Suprapubic skin (tissue), 4 donors: Measurements from ENCODE around the gene RAB39A. TPM values are rescaled to one million over a fixed set of nuclear protein-coding genes. Genes with fewer than 3 reads are reported as not detected.
A peak's percentile ranks its signal among the peaks of the same experiment; 100 is the strongest.

Experiments used
- DNase-seq, 2 donors: peaks; one replicate each; pipeline ENCODE4 v3.0.0-alpha.2; 2019; ENCODE audit warnings: low spot score in 2 of 2
- H3K27ac ChIP-seq: fragments of 200-600 bp; sonication (generic); one replicate; pipeline ENCODE4 v1.5.1; 2019
- H3K27me3 ChIP-seq: fragments of 200-600 bp; sonication (generic); one replicate; pipeline ENCODE4 v1.5.1; 2019
- H3K36me3 ChIP-seq: fragments of 200-600 bp; sonication (generic); one replicate; pipeline ENCODE4 v1.5.1; 2019
- H3K4me1 ChIP-seq: fragments of 200-600 bp; sonication (generic); one replicate; pipeline ENCODE4 v1.5.1; 2019
- H3K4me3 ChIP-seq: fragments of 200-600 bp; sonication (generic); one replicate; pipeline ENCODE4 v1.5.1; 2019; ENCODE audit warnings: mild to moderate bottlenecking
- H3K9me3 ChIP-seq: fragments of 200-600 bp; sonication (generic); one replicate; pipeline ENCODE4 v1.5.1; 2019
- EP300 ChIP-seq: sonication (generic); formaldehyde crosslinking; IDR thresholded peaks from one replicate; pipeline ENCODE4 v1.6.1; 2017; ENCODE audit warnings: antibody characterized with exemption
- POLR2A ChIP-seq, 2 donors: fragments of 450-650 bp; IDR thresholded peaks; one replicate each; pipeline ENCODE4 v1.6.1; 2017; ENCODE audit warnings: antibody characterized with exemption in 2 of 2, mild to moderate bottlenecking in 2 of 2, moderate library complexity in 2 of 2
- POLR2AphosphoS5 ChIP-seq, 3 donors: sonication (generic); formaldehyde crosslinking; IDR thresholded peaks; one replicate each; pipeline ENCODE4 v1.6.1; 2017; ENCODE audit warnings: antibody characterized with exemption in 3 of 3
- WGBS: methylation state at CpG from one replicate; pipeline ENCODE4 v1.1.5; 2018; 5-methylcytosine and 5-hydroxymethylcytosine counted together
- total RNA-seq, 4 donors: library from RNA; depleted of rRNA; stranded (reverse); fragments of >200 nt; gene quantifications; one replicate each; pipeline ENCODE4 v1.1.0, GENCODE V29; 2016
- TF ChIP-seq, protein P1 (sequence below), 2 donors: fragments of 200-600 bp in 1 of 2; fragments of 450-650 bp in 1 of 2; sonication (generic) in 1 of 2; IDR thresholded peaks; one replicate each; pipeline ENCODE4 v1.5.1; 2016 to 2019; ENCODE audit warnings: antibody characterized with exemption in 2 of 2, mild to moderate bottlenecking in 1 of 2, moderate library complexity in 1 of 2

RAB39A gene
- total RNA-seq, 4 donors from 2014 or later = 0.34 TPM; not detected in 3

DNA sequence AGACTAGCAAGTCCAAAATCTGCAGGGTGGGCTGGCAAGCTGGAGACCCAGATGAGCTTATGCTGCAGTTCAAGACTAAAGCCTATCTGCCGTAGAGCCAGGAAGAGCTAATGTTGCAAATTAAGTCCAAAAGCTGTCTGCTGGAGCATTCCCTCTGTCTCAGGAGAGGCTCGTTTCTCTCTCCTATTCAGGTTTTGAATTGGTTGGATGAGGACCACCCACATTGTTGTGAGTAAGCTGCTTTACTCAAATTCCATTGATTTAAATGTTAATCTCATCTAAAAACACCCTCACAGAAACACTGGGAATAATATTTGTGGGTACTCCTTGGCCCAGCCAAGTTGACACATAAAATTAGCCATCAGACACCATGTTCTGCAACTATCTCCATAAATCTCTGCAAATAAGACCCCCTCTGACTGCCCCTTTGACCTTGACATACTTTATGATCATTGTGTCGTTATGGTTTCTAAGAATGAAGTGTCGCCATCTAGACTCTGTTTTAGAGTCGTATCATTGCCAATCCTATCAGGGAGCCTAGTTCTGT lies 63.7 kb downstream of the RAB39A start:
- Histone ChIP-seq H3K27ac (no peak overlapping the region), H3K9me3 (no peaks in the 10 kb centered on the region), H3K4me3 (no peak overlapping the region), H3K4me1 (no peaks in the 10 kb centered on the region), H3K27me3 (no peaks in the 10 kb centered on the region), H3K36me3 (no peaks in the 10 kb centered on the region)
- no peak for DNase-seq
- 72% methylated on average over 5 of the region's 5 CpGs for WGBS
- TF ChIP-seq, protein P1, sequence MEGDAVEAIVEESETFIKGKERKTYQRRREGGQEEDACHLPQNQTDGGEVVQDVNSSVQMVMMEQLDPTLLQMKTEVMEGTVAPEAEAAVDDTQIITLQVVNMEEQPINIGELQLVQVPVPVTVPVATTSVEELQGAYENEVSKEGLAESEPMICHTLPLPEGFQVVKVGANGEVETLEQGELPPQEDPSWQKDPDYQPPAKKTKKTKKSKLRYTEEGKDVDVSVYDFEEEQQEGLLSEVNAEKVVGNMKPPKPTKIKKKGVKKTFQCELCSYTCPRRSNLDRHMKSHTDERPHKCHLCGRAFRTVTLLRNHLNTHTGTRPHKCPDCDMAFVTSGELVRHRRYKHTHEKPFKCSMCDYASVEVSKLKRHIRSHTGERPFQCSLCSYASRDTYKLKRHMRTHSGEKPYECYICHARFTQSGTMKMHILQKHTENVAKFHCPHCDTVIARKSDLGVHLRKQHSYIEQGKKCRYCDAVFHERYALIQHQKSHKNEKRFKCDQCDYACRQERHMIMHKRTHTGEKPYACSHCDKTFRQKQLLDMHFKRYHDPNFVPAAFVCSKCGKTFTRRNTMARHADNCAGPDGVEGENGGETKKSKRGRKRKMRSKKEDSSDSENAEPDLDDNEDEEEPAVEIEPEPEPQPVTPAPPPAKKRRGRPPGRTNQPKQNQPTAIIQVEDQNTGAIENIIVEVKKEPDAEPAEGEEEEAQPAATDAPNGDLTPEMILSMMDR (IDR thresholded peaks at IDR 0.05) = no peak
- TF ChIP-seq POLR2AphosphoS5 (IDR thresholded peaks at IDR 0.05) = no peak
- TF ChIP-seq EP300 = no peak
- no peak for TF ChIP-seq POLR2A (IDR thresholded peaks at IDR 0.05)

GRCh38 chr11:107996006-107996776 lies 67.9 kb downstream of the RAB39A start:
- TF ChIP-seq, protein P1 (IDR thresholded peaks at IDR 0.05) = no peak
- TF ChIP-seq POLR2A (IDR thresholded peaks at IDR 0.05) = no peak
- TF ChIP-seq POLR2AphosphoS5 (IDR thresholded peaks at IDR 0.05) = no peak
- TF ChIP-seq EP300 = no peak
- Histone ChIP-seq H3K27ac (no peak overlapping the region), H3K27me3 (no peaks in the 10 kb centered on the region), H3K4me1 (no peaks in the 10 kb centered on the region), H3K4me3 (no peak overlapping the region), H3K9me3 (no peaks in the 10 kb centered on the region), H3K36me3 (no peaks in the 10 kb centered on the region)
- no peak for DNase-seq
- WGBS = 51% methylated on average over 4 of the region's 5 CpGs

DNA sequence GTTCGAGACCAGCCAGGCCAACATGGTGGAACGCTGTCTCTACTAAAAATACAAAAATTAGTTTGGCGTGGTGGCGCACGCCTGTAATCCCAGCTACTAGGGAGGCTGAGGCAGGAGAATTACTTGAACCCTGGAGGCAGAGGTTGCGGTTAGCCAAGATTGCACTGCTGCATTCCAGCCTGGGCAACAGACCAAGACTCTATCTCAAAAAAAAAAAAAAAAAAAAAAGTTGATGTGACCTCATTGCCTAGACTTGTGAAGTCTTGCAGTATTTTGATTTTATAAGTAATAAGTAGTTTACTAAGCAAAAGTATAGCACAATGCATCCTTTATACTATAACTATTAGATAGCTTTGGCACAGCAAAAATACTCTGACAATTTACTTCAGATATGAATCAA lies 70.5 kb downstream of the RAB39A start:
- Histone ChIP-seq H3K36me3 (no peaks in the 10 kb centered on the region), H3K27ac (no peak overlapping the region), H3K4me3 (no peak overlapping the region), H3K27me3 (no peaks in the 10 kb centered on the region), H3K4me1 (no peaks in the 10 kb centered on the region), H3K9me3 (no peaks in the 10 kb centered on the region)
- TF ChIP-seq EP300 = no peak
- TF ChIP-seq, protein P1 (IDR thresholded peaks at IDR 0.05) = no peak
- TF ChIP-seq POLR2A (IDR thresholded peaks at IDR 0.05) = no peak
- no peak for TF ChIP-seq POLR2AphosphoS5 (IDR thresholded peaks at IDR 0.05)
- no peak for DNase-seq
- 87% methylated on average over 6 of the region's 6 CpGs for WGBS

- DNase-seq = no peak
- H3K9me3 ChIP-seq = no peaks in the 10 kb centered on the region
- WGBS = 38% methylated on average over 6 of the region's 6 CpGs
- H3K27ac ChIP-seq = no peak overlapping the region
- no peak overlapping the region for H3K4me3 ChIP-seq
- TF ChIP-seq EP300 = no peak
- TF ChIP-seq, protein P1 (IDR thresholded peaks at IDR 0.05) = peak in 1 of 2 donors; percentile 4
- H3K27me3 ChIP-seq = no peaks in the 10 kb centered on the region
- H3K4me1 ChIP-seq = no peaks in the 10 kb centered on the region
- no peaks in the 10 kb centered on the region for H3K36me3 ChIP-seq
Measured at GRCh38 chr11:107999759-108000455, 71.7 kb downstream of the RAB39A start.

GRCh38 chr11:108002476-108002875 lies 74.2 kb downstream of the RAB39A start:
- Histone ChIP-seq H3K27ac (no peak overlapping the region), H3K9me3 (no peaks in the 10 kb centered on the region), H3K36me3 (no peaks in the 10 kb centered on the region), H3K4me3 (no peak overlapping the region), H3K4me1 (no peaks in the 10 kb centered on the region), H3K27me3 (no peaks in the 10 kb centered on the region)
- TF ChIP-seq EP300 (no peak), POLR2AphosphoS5 (IDR thresholded peaks at IDR 0.05) (no peak), POLR2A (IDR thresholded peaks at IDR 0.05) (no peak)
- TF ChIP-seq, protein P1 (IDR thresholded peaks at IDR 0.05) = no peak
- 92% methylated on average over 3 of the region's 3 CpGs for WGBS
- DNase-seq = no peak
